WTC11 (cell line): ENCODE measurements around the gene ANKRD27. TPM values are rescaled to one million over a fixed set of nuclear protein-coding genes. Genes with fewer than 3 reads are reported as not detected.
"Not testable (repeated sequence)": the region's sequence is repeated elsewhere in the genome, so short reads cannot be mapped to it uniquely, and the experiment has no call there.

ENCODE experiments used
- ATAC-seq: fragments of 200-7000 bp; cut with Tn5 transposase; 2 replicates; pipeline ENCODE4 v1.10.0; 2021; ENCODE audit warnings: mild to moderate bottlenecking, moderate library complexity
- CTCF ChIA-PET: fragments of 300-600 bp; sonication (Branson Sonifier 250); formaldehyde crosslinking; loops from one replicate; lab custom pipeline; 2021; ENCODE audit warnings: antibody characterized with exemption; lab: Charles Lee
- POLR2A ChIA-PET: fragments of 350-600 bp; sonication (Branson Sonifier 250); formaldehyde crosslinking; loops from one replicate; lab custom pipeline; 2021; ENCODE audit warnings: antibody characterized with exemption; lab: Charles Lee
- DNase-seq: peaks from one replicate; pipeline ENCODE4 v3.0.0; 2021; ENCODE audit warnings: low spot score
- H3K27ac Mint-ChIP-seq: 2 replicates; pipeline ENCODE4 v1.8.0; 2021; ENCODE audit warnings: mixed read lengths
- H3K27me3 Mint-ChIP-seq: 2 replicates; pipeline ENCODE4 v1.8.0; 2021; ENCODE audit warnings: low read depth, mild to moderate bottlenecking, moderate library complexity, mixed read lengths
- H3K36me3 Mint-ChIP-seq: 2 replicates; pipeline ENCODE4 v1.8.0; 2021; ENCODE audit warnings: mixed read lengths
- H3K4me1 Mint-ChIP-seq: 2 replicates; pipeline ENCODE4 v1.8.0; 2022; ENCODE audit warnings: mixed read lengths
- H3K4me3 Mint-ChIP-seq: 2 replicates; pipeline ENCODE4 v1.8.0; 2021; ENCODE audit warnings: mild to moderate bottlenecking, moderate library complexity, mixed read lengths
- H3K9me3 Mint-ChIP-seq: 2 replicates; pipeline ENCODE4 v1.8.0; 2021; ENCODE audit warnings: mixed read lengths
- ATF1 ChIP-seq: sonication (generic); formaldehyde crosslinking; IDR thresholded peaks from 2 replicates; pipeline ENCODE4 v1.8.1; 2023; ENCODE audit warnings: mild to moderate bottlenecking, moderate library complexity, missing genetic modification reagents
- ESRRA ChIP-seq: sonication (generic); formaldehyde crosslinking; IDR thresholded peaks from 2 replicates; pipeline ENCODE4 v1.8.1; 2022; ENCODE audit warnings: mild to moderate bottlenecking, missing genetic modification reagents, borderline replicate concordance
- FOXJ3 ChIP-seq: sonication (generic); formaldehyde crosslinking; IDR thresholded peaks from 2 replicates; pipeline ENCODE4 v1.9.0; 2021; ENCODE audit warnings: missing genetic modification reagents, mild to moderate bottlenecking, borderline replicate concordance
- JAZF1 ChIP-seq: fragments of 250-450 bp; sonication (Bioruptor Pico); IDR thresholded peaks from 2 replicates; pipeline ENCODE4 v1.9.0; 2021; ENCODE audit warnings: moderate library complexity, mild to moderate bottlenecking, inconsistent platforms
- MYBL2 ChIP-seq: sonication (generic); formaldehyde crosslinking; IDR thresholded peaks from 2 replicates; pipeline ENCODE4 v1.8.1; 2023; ENCODE audit warnings: mild to moderate bottlenecking, moderate library complexity, missing genetic modification reagents
- ZNF232 ChIP-seq: sonication (generic); formaldehyde crosslinking; IDR thresholded peaks from 2 replicates; pipeline ENCODE4 v1.8.0; 2022; ENCODE audit warnings: mild to moderate bottlenecking, missing genetic modification reagents
- ZNF317 ChIP-seq: sonication (generic); formaldehyde crosslinking; IDR thresholded peaks from 2 replicates; pipeline ENCODE4 v1.8.1; 2023; ENCODE audit warnings: low read depth, mild to moderate bottlenecking, moderate library complexity, missing genetic modification reagents, borderline replicate concordance
- total RNA-seq: library from RNA; stranded (reverse); gene quantifications from 3 replicates; pipeline ENCODE4 v1.2.3, GENCODE V29; 2021
- TF ChIP-seq, protein P1 (sequence below): sonication (generic); formaldehyde crosslinking; IDR thresholded peaks from 2 replicates; pipeline ENCODE4 v1.8.0; 2022; ENCODE audit warnings: mild to moderate bottlenecking, missing genetic modification reagents
- TF ChIP-seq, protein P2 (sequence below): sonication (generic); formaldehyde crosslinking; IDR thresholded peaks from 2 replicates; pipeline ENCODE4 v1.8.0; 2022; ENCODE audit warnings: mild to moderate bottlenecking, missing genetic modification reagents
- TF ChIP-seq, protein P3 (sequence below): sonication (generic); formaldehyde crosslinking; IDR thresholded peaks from 2 replicates; pipeline ENCODE4 v1.8.1; 2023; ENCODE audit warnings: mild to moderate bottlenecking, missing genetic modification reagents, moderate library complexity
- TF ChIP-seq, protein P4 (sequence below): fragments of 250-450 bp; sonication (Bioruptor Pico); IDR thresholded peaks from 2 replicates; pipeline ENCODE4 v1.9.0; 2021; ENCODE audit warnings: mild to moderate bottlenecking

Gene ANKRD27
- total RNA-seq, 1 experiment from 2014 or later: 48.6 TPM

DNA sequence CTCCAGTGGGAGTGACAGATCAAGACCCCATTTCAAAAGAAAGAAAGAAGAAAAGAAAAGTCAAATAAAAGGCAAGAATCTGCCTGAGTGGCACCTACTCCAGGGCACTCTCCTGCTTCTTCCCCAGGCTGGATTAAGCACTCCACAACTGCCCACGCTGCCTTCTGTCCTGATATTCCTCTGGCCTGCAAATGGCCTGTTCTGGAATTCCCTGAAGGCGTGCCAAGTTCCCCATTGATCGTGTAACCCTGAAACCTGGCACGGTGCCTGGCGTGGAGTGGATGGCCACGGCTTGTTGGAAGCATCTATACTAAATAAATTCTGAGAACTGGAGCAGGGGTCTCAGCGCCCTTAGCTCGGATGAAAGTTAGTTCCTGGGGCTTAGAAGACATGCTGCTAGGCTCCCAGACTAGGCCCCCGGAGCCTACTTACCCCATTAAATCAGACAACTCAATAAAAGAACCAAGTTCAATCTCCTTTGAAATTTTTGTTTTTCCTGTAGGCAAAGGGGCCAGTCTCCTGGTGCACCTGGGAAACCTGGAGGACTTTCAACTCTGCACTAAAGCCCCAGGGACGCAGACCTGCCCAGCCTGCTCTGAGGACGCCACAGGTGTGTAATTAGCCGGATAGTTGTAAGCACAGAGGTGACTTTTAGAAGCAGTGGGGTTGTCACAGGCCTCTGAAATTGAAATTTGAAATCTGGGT lies 21.9 kb downstream of the ANKRD27 start (continued):
- TF ChIP-seq, protein P1, sequence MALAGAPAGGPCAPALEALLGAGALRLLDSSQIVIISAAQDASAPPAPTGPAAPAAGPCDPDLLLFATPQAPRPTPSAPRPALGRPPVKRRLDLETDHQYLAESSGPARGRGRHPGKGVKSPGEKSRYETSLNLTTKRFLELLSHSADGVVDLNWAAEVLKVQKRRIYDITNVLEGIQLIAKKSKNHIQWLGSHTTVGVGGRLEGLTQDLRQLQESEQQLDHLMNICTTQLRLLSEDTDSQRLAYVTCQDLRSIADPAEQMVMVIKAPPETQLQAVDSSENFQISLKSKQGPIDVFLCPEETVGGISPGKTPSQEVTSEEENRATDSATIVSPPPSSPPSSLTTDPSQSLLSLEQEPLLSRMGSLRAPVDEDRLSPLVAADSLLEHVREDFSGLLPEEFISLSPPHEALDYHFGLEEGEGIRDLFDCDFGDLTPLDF (CRISPR knock-in tag): no peak
- no peak for TF ChIP-seq ZNF232 (CRISPR knock-in tag)
- TF ChIP-seq, all 79 proteins: peak for 0

DNA sequence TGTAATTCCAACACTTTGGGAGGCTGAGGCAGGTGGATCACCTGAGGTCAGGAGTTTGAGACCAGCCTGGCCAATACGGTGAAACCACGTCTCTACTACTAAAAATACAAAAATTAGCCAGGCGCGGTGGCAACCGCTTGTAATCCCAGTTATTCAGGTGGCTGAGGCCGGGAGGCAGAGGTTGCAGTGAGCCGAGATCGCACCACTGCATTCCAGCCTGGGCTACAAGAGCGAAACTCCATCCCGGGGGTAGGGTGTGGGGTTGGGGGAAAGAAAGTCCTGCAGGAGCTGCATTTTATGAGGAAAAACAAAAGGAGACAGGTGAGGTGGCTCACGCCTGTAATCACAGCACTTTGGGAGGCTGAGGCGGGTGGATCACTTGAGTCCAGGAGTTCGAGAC lies 22.6 kb downstream of the ANKRD27 start:
- DNase-seq, ATAC-seq, H3K9me3 Mint-ChIP-seq, H3K4me3 Mint-ChIP-seq, POLR2A ChIA-PET, H3K27me3 Mint-ChIP-seq: not testable (repeated sequence)
- Mint-ChIP-seq H3K36me3 (peaks cover 38% of the 10 kb centered on the region), H3K27ac (peak overlapping the region; percentile 73), H3K4me1 (peaks cover 20% of the 10 kb centered on the region)
- CTCF ChIA-PET: interaction anchor here (0.6 to 1.5 kb wide), 5 partner anchors 10 to 68 kb away, joined by 3 to 5 read pairs (median 3); partner anchors contain the start of genes ANKRD27 and RGS9BP

DNA sequence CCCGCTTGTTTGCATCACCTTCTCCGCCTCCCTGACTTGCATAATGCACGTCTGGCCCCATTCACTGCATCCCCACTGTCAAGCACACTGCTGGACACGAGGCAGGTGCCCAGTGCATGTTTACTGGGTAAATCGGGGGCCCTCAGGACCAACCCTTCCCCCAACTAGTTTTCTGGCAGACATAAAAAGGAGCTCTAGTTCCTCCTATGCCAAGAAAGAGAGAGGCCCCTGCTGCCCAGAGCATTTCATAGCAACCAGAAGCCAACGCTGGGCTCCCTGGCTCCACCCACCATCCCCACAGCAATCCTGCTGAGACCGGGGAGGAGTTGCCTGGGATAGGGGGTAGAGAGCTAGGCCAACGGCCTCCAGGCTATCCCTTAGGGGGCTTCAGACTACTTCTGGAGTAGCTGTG lies 23.2 kb downstream of the ANKRD27 start:
- Mint-ChIP-seq H3K36me3 (peaks cover 43% of the 10 kb centered on the region), H3K27ac (peak overlapping the region; percentile 95), H3K27me3 (no peaks in the 10 kb centered on the region), H3K4me3 (no peak overlapping the region), H3K9me3 (no peaks in the 10 kb centered on the region), H3K4me1 (peaks cover 20% of the 10 kb centered on the region)
- TF ChIP-seq FOXJ3 (no peak), ESRRA (CRISPR knock-in tag) (no peak), JAZF1 (CRISPR knock-in tag) (no peak), ZNF317 (CRISPR knock-in tag) (no peak)
- TF ChIP-seq, protein P2, sequence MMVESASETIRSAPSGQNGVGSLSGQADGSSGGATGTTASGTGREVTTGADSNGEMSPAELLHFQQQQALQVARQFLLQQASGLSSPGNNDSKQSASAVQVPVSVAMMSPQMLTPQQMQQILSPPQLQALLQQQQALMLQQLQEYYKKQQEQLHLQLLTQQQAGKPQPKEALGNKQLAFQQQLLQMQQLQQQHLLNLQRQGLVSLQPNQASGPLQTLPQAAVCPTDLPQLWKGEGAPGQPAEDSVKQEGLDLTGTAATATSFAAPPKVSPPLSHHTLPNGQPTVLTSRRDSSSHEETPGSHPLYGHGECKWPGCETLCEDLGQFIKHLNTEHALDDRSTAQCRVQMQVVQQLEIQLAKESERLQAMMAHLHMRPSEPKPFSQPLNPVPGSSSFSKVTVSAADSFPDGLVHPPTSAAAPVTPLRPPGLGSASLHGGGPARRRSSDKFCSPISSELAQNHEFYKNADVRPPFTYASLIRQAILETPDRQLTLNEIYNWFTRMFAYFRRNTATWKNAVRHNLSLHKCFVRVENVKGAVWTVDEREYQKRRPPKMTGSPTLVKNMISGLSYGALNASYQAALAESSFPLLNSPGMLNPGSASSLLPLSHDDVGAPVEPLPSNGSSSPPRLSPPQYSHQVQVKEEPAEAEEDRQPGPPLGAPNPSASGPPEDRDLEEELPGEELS (CRISPR knock-in tag): no peak
- peak; percentile 98 for ATAC-seq
- ChIA-PET POLR2A (no interaction called here), CTCF (interaction anchor here (0.6 to 1.5 kb wide), 5 partner anchors 10 to 67 kb away, joined by 3 to 5 read pairs (median 3); partner anchors contain the start of genes ANKRD27 and RGS9BP)
- DNase-seq: peak; percentile 78

DNA sequence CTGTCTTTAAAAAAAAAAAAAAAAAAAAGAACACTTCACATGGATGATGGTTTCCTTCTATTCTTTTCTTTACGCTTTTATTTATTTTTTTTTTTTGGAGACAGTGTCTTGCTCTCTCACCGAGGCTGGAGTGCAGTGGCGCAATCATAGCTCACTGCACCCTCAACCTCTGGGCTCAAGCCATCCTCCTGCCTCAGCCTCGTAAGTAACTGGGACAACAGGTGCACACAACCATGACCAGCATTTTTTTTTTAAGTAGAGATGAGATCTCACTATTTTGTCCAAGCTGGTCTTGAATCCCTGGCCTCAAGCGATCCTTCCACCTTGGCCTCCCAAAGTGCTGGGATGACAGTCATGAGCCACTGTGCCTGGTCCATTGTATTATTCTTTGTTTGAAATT lies 24.3 kb downstream of the ANKRD27 start:
- no peaks in the 10 kb centered on the region for H3K27me3 Mint-ChIP-seq
- H3K4me1 Mint-ChIP-seq: peaks cover 20% of the 10 kb centered on the region
- POLR2A ChIA-PET: no interaction called here
- no peak overlapping the region for H3K27ac Mint-ChIP-seq
- DNase-seq: no peak
- CTCF ChIA-PET: interaction anchor here (1.0 kb wide), 1 partner anchor 20 kb away, joined by 6 read pairs; no protein-coding TSS in a partner anchor
- TF ChIP-seq, protein P3, sequence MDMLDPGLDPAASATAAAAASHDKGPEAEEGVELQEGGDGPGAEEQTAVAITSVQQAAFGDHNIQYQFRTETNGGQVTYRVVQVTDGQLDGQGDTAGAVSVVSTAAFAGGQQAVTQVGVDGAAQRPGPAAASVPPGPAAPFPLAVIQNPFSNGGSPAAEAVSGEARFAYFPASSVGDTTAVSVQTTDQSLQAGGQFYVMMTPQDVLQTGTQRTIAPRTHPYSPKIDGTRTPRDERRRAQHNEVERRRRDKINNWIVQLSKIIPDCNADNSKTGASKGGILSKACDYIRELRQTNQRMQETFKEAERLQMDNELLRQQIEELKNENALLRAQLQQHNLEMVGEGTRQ (CRISPR knock-in tag): no peak
- TF ChIP-seq, protein P4, sequence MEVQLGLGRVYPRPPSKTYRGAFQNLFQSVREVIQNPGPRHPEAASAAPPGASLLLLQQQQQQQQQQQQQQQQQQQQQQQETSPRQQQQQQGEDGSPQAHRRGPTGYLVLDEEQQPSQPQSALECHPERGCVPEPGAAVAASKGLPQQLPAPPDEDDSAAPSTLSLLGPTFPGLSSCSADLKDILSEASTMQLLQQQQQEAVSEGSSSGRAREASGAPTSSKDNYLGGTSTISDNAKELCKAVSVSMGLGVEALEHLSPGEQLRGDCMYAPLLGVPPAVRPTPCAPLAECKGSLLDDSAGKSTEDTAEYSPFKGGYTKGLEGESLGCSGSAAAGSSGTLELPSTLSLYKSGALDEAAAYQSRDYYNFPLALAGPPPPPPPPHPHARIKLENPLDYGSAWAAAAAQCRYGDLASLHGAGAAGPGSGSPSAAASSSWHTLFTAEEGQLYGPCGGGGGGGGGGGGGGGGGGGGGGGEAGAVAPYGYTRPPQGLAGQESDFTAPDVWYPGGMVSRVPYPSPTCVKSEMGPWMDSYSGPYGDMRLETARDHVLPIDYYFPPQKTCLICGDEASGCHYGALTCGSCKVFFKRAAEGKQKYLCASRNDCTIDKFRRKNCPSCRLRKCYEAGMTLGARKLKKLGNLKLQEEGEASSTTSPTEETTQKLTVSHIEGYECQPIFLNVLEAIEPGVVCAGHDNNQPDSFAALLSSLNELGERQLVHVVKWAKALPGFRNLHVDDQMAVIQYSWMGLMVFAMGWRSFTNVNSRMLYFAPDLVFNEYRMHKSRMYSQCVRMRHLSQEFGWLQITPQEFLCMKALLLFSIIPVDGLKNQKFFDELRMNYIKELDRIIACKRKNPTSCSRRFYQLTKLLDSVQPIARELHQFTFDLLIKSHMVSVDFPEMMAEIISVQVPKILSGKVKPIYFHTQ (CRISPR knock-in tag): no peak
- TF ChIP-seq FOXJ3: no peak
- no peak for TF ChIP-seq MYBL2 (CRISPR knock-in tag)
- TF ChIP-seq ATF1: no peak
- H3K9me3 Mint-ChIP-seq: no peaks in the 10 kb centered on the region
- H3K4me3 Mint-ChIP-seq: no peak overlapping the region
- no peak for ATAC-seq
- H3K36me3 Mint-ChIP-seq: peaks cover 40% of the 10 kb centered on the region
